ENCODE data around the gene TAMM41.
"Not testable (repeated sequence)": the region's sequence is repeated elsewhere in the genome, so short reads cannot be mapped to it uniquely, and the experiment has no call there.

The TAMM41 gene

GRCh38 chr3:11846281-11847266 is at the start of gene TAMM41:
Gene TAMM41, minus strand, starts transcription at chr3:11846885. Its CDS starts 249 bp downstream, at chr3:11846636.
- peak; percentile 80 to 87 (median 87) for DNase-seq (ENCODE audit: low read depth in 2 of 3, low spot score in 1 of 3)

GRCh38 chr3:11878837-11879236 is 32.2 kb upstream of the TAMM41 start:
- DNase-seq (ENCODE audit: low read depth in 2 of 3, low spot score in 1 of 3) = no peak

GRCh38 chr3:11874707-11875106 is 28.0 kb upstream of the TAMM41 start:
- not testable (repeated sequence) for DNase-seq (ENCODE audit: low read depth in 2 of 3, low spot score in 1 of 3)

- not testable (repeated sequence) for DNase-seq (ENCODE audit: low read depth in 2 of 3, low spot score in 1 of 3)
Observed at GRCh38 chr3:11863739-11864138, 17.1 kb upstream of the TAMM41 start.

GRCh38 chr3:11862584-11862983 is 15.9 kb upstream of the TAMM41 start:
- not testable (repeated sequence) for DNase-seq (ENCODE audit: low read depth in 2 of 3, low spot score in 1 of 3)

- DNase-seq (ENCODE audit: low read depth in 2 of 3, low spot score in 1 of 3) = not testable (repeated sequence)
Observed at GRCh38 chr3:11862145-11862544, 15.5 kb upstream of the TAMM41 start.

- DNase-seq (ENCODE audit: low read depth in 2 of 3, low spot score in 1 of 3) = not testable (repeated sequence)
Observed at GRCh38 chr3:11860213-11860612, 13.5 kb upstream of the TAMM41 start.

GRCh38 chr3:11853450-11853849 is 6.8 kb upstream of the TAMM41 start:
- DNase-seq (ENCODE audit: low read depth in 2 of 3, low spot score in 1 of 3) = no peak

- no peak for DNase-seq (ENCODE audit: low read depth in 2 of 3, low spot score in 1 of 3)
Observed at GRCh38 chr3:11850003-11850402, 3.3 kb upstream of the TAMM41 start.

- peak in 1 of 3 donors; percentile 14 for DNase-seq (ENCODE audit: low read depth in 2 of 3, low spot score in 1 of 3)
Observed at GRCh38 chr3:11847607-11848006, 922 bp upstream of the TAMM41 start.

- DNase-seq (ENCODE audit: low read depth in 2 of 3, low spot score in 1 of 3) = no peak
Observed at GRCh38 chr3:11845651-11846050, 1.0 kb downstream of the TAMM41 start.

- DNase-seq (ENCODE audit: low read depth in 2 of 3, low spot score in 1 of 3) = no peak
Observed at GRCh38 chr3:11844891-11845290, 1.8 kb downstream of the TAMM41 start.

- no peak for DNase-seq (ENCODE audit: low read depth in 2 of 3, low spot score in 1 of 3)
Observed at GRCh38 chr3:11835028-11835639, 11.6 kb downstream of the TAMM41 start.

- no peak for DNase-seq (ENCODE audit: low read depth in 2 of 3, low spot score in 1 of 3)
Observed at GRCh38 chr3:11832981-11833905, 13.4 kb downstream of the TAMM41 start.

GRCh38 chr3:11829416-11829815 is 17.3 kb downstream of the TAMM41 start:
- DNase-seq (ENCODE audit: low read depth in 2 of 3, low spot score in 1 of 3) = no peak

- no peak for DNase-seq (ENCODE audit: low read depth in 2 of 3, low spot score in 1 of 3)
Observed at GRCh38 chr3:11826628-11827265, 19.9 kb downstream of the TAMM41 start.

GRCh38 chr3:11825301-11825700 is 21.4 kb downstream of the TAMM41 start:
- DNase-seq (ENCODE audit: low read depth in 2 of 3, low spot score in 1 of 3) = no peak

GRCh38 chr3:11820531-11821041 is 26.1 kb downstream of the TAMM41 start:
- peak in 1 of 3 donors; percentile 17 for DNase-seq (ENCODE audit: low read depth in 2 of 3, low spot score in 1 of 3)

- DNase-seq (ENCODE audit: low read depth in 2 of 3, low spot score in 1 of 3) = no peak
Observed at GRCh38 chr3:11819146-11819689, 27.5 kb downstream of the TAMM41 start.

GRCh38 chr3:11818033-11818432 is 28.7 kb downstream of the TAMM41 start:
- DNase-seq (ENCODE audit: low read depth in 2 of 3, low spot score in 1 of 3) = no peak

All from stimulated activated CD4-positive, alpha-beta T cell treated with anti-CD3 and anti-CD28 coated beads, Interleukin-12 subunit alpha, Interleukin-12 subunit beta, amount 100 ng/mL, for 48 hours (primary cell).